IPS-11a (cell line): Measurements from ENCODE around the gene CLPTM1.

Experiments
- H3K4me3 ChIP-seq: one replicate; pipeline ENCODE4 v1.5.1; 2013; ENCODE audit warnings: low read depth, low read length, control low read depth

CLPTM1 gene

GRCh38 chr19:45008552-45008951, 53.4 kb downstream of the CLPTM1 start:
- no peak overlapping the region for H3K4me3 ChIP-seq

DNA sequence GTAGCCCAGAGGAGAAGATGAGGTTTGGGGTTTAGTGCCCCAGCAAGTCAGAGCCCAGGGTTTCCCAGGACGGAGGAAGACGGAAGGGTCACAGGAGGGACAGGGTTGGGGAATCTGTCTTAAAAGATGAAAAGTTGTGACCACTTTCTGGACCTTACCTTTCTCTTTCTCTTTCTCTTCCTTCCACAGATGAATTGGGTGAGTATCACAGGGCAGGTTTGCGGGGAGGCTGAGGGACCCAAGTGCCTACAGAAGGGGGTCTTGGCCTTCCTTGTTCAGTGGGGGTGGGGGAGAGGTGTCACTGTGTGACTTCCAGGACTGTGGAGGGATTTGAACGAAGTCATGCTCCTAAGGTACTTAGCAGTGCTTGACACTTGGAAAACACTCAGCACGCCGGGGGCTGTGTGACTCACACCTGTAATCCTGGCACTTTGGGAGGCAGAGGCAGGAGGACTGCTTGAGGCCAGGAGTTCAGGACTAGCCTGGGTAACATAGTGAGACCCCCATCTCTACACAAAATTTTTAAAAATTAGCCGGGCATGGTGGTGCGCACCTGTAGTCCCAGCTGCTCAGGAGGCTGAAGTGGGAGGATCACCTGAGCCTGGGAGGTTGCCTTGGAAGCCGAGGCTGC, 54.6 kb downstream of the CLPTM1 start:
- H3K4me3 ChIP-seq, result no peak overlapping the region

DNA sequence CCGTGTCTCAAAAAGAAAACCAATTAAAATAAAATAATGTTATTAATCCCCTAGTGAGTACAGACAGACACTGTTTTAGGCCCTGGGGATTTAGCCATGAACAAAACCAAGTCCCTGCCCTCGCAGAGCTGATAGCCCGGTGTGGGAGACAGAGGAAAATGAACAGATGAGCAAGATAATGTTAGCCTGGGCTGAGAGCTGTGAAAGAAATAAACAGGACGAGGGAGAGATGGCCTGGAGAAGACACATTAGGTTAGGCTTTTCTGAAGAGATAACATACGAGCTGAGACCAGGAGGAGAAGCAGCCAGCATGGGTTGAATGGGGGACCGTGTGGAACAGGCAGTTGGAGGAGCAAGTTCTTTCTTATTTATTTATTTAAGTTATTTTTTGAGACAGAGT, 55.1 kb downstream of the CLPTM1 start:
- H3K4me3 ChIP-seq, result no peak overlapping the region

DNA sequence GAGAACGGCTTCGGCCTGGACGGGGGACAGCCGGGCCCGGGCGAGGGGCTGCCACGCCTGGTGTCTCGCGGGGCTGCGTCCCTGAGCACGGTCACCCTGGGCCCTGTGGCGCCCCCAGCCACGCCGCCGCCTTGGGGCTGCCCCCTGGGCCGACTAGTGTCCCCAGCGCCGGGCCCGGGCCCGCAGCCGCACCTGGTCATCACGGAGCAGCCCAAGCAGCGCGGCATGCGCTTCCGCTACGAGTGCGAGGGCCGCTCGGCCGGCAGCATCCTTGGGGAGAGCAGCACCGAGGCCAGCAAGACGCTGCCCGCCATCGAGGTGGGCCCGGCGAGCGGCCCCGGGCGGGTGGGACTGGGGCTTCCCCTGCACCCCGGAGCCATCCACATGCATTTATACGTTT, 56.8 kb downstream of the CLPTM1 start:
- H3K4me3 ChIP-seq, result no peak overlapping the region

GRCh38 chr19:45016388-45017314, 61.5 kb downstream of the CLPTM1 start:
- no peak overlapping the region for H3K4me3 ChIP-seq

GRCh38 chr19:45019187-45019586, 64.0 kb downstream of the CLPTM1 start:
- H3K4me3 ChIP-seq, result no peak overlapping the region

DNA sequence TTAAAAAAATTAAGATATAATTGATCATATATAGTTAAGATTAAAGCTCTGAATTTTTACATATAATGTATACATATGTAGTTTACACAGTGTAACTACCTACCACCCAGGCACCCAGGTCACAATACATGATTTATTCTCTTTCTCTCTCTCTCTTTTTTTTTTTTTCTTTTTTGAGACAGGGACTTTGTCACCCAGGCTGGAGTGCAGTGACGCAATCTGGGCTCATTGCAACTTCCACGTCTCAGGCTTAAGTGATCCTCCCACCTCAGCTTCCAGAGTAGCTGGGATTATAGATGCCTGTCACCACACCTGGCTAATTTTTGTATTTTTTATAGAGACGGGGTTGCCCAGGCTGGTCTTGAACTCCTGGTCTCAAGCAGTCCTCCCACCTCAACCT, 64.9 kb downstream of the CLPTM1 start:
- H3K4me3 ChIP-seq, result no peak overlapping the region

GRCh38 chr19:45021971-45022370, 66.8 kb downstream of the CLPTM1 start:
- no peak overlapping the region for H3K4me3 ChIP-seq

- no peak overlapping the region for H3K4me3 ChIP-seq
Observed at GRCh38 chr19:45023048-45023447, 67.9 kb downstream of the CLPTM1 start.

DNA sequence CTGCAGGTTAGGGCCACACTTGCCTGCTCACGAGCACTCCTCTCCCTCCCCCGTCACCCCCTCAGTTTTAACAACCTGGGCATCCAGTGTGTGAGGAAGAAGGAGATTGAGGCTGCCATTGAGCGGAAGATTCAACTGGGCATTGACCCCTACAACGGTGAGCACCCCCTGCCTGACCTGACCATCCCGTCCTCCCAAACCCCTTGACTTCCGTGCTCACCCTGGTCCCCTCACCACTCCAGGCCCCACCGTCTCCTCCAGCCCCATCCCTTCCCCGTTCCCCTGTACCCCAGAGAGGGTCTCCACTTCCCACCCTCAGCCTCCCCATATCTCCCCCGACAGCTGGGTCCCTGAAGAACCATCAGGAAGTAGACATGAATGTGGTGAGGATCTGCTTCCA, 70.1 kb downstream of the CLPTM1 start:
- H3K4me3 ChIP-seq, result no peak overlapping the region

DNA sequence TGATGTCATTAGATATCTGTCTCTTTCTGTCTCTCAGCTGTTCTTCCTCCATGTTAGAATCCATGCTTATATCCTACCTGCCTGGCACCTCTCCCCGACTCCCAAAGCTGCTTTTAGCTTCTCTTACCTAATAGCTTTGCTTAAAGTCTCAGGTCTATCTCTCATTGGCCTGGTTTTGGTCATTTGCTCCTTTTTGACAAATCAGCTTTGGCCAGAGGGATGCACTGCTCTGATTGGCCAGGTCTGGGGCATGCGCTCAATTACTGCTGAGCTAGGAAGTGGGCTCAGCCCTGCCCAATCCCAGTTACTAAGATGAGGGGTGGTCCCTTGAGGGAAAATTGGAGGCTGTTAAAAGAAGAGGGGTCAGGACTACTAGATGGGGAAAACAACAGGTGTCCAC, 72.2 kb downstream of the CLPTM1 start:
- H3K4me3 ChIP-seq, result no peak overlapping the region

- H3K4me3 ChIP-seq, result no peak overlapping the region
Observed at GRCh38 chr19:45030825-45031224, 75.6 kb downstream of the CLPTM1 start.

DNA sequence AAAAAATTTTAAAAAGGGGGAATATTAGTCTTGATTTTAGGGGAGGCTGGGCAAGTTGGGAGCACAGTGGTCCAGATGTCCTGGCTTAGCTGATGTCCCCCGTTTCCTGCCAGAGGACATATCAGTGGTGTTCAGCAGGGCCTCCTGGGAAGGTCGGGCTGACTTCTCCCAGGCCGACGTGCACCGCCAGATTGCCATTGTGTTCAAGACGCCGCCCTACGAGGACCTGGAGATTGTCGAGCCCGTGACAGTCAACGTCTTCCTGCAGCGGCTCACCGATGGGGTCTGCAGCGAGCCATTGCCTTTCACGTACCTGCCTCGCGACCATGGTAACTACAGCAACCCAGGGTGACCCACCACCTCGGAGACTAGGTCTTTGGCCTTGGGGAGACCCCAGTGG, 77.2 kb downstream of the CLPTM1 start:
- no peak overlapping the region for H3K4me3 ChIP-seq

DNA sequence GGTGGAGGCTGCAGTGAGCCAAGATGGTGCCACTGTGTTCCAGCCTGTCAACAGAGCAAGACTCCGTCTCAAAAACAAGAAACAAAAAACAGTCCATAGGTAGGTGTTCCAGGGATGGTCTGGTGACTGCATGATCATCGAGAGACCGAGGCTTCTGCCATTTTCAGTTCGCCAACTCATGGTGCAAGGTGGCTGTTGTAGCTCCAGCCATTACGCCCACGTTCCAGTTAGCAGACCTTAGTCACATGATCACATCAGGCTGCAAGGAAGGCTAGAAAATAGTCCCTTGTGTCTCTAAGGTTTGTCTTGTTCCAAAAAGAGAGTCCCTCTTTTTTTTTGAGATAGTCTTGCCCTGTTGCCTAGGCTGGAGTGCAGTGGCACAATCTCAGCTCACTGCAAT, 80.6 kb downstream of the CLPTM1 start:
- H3K4me3 ChIP-seq, result no peak overlapping the region

DNA sequence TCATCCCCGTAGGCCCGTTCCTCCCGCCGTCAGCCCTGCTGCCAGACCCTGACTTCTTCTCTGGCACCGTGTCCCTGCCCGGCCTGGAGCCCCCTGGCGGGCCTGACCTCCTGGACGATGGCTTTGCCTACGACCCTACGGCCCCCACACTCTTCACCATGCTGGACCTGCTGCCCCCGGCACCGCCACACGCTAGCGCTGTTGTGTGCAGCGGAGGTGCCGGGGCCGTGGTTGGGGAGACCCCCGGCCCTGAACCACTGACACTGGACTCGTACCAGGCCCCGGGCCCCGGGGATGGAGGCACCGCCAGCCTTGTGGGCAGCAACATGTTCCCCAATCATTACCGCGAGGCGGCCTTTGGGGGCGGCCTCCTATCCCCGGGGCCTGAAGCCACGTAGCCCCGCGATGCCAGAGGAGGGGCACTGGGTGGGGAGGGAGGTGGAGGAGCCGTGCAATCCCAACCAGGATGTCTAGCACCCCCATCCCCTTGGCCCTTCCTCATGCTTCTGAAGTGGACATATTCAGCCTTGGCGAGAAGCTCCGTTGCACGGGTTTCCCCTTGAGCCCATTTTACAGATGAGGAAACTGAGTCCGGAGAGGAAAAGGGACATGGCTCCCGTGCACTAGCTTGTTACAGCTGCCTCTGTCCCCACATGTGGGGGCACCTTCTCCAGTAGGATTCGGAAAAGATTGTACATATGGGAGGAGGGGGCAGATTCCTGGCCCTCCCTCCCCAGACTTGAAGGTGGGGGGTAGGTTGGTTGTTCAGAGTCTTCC, 82.4 kb downstream of the CLPTM1 start:
- H3K4me3 ChIP-seq, result no peak overlapping the region

- peak within 1 kb of the TSS; percentile 96 for H3K4me3 ChIP-seq
Observed at GRCh38 chr19:45038931-45039893, 84.0 kb downstream of the CLPTM1 start, which contains the start of gene CLASRP. CLASRP (plus strand) TSS chr19:45039045; CDS start chr19:45040213, 1,168 bp downstream.

- H3K4me3 ChIP-seq, result no peak overlapping the region
Observed at GRCh38 chr19:45040059-45040771, 85.0 kb downstream of the CLPTM1 start.

DNA sequence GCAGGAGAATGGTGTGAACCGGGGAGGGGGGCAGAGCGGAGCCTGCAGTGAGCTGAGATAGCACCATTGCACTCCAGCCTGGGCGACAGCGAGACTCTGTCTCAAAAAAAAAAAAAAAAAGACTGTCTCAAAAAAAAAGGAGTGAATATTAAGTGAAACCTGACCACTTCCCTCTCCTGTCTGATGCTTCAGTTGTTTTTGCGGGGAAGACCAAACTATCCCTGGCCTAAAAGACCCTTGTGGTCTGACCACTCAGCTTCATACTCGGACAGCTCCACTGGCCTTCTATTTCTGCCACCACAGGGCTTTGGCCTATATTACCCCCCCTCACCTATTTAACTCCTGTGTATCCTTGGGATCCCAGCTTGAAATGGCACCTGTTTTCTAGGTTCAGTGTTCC, 85.9 kb downstream of the CLPTM1 start:
- H3K4me3 ChIP-seq, result no peak overlapping the region
